Aorta (tissue), 5 donors: Measurements from ENCODE around the gene SAMD1. TPM values are rescaled to one million over a fixed set of nuclear protein-coding genes. Genes with fewer than 3 reads are reported as not detected.
A peak's percentile ranks its signal among the peaks of the same experiment; 100 is the strongest.

ENCODE experiments used
- ATAC-seq: fragments of 200-7000 bp; cut with Tn5 transposase; one replicate; pipeline ENCODE4 v1.9.1; 2022; ENCODE audit warnings: moderate library complexity; ENCODE audit not compliant: low FRiP score
- DNase-seq, 2 donors: peaks; one replicate each; pipeline ENCODE4 v3.0.0-alpha.2; 2020
- H3K27ac ChIP-seq, 2 donors: one replicate each; pipeline ENCODE4 v1.5.1; 2013; ENCODE audit warnings: low read length in 2 of 2, mild to moderate bottlenecking in 2 of 2, moderate library complexity in 2 of 2, control low read depth in 1 of 2, inconsistent platforms in 1 of 2, low read depth in 1 of 2
- H3K27me3 ChIP-seq, 2 donors: one replicate each; pipeline ENCODE4 v1.6.1; 2013; ENCODE audit warnings: control low read depth in 1 of 2, low read length in 1 of 2, mild to moderate bottlenecking in 1 of 2, moderate library complexity in 1 of 2; ENCODE audit not compliant: insufficient read depth in 2 of 2, control insufficient read depth in 1 of 2
- H3K36me3 ChIP-seq, 2 donors: one replicate each; pipeline ENCODE4 v1.6.1; 2013; ENCODE audit warnings: control low read depth in 1 of 2, low read length in 1 of 2, mild to moderate bottlenecking in 1 of 2; ENCODE audit not compliant: insufficient read depth in 2 of 2, control insufficient read depth in 1 of 2
- H3K4me1 ChIP-seq, 2 donors: one replicate each; pipeline ENCODE4 v1.6.1; 2013; ENCODE audit warnings: low read length in 2 of 2, control low read depth in 1 of 2, mild to moderate bottlenecking in 1 of 2, moderate library complexity in 1 of 2; ENCODE audit not compliant: insufficient read depth in 2 of 2, control insufficient read depth in 1 of 2
- H3K4me3 ChIP-seq, 2 donors: one replicate each; pipeline ENCODE4 v1.5.1; 2013; ENCODE audit warnings: low read length in 2 of 2, control low read depth in 1 of 2, mild to moderate bottlenecking in 1 of 2
- H3K9me3 ChIP-seq: one replicate; pipeline ENCODE4 v1.6.1; 2013; ENCODE audit warnings: mild to moderate bottlenecking, low read length; ENCODE audit not compliant: control insufficient read depth
- WGBS, 2 donors: extraction: QIAGEN DNeasy Blood & Tissue Kit; methylation state at CpG; one replicate each; pipeline ENCODE4 v1.1.7; 2013; 5-methylcytosine and 5-hydroxymethylcytosine counted together
- intact Hi-C, 2 donors: fragments of 100-400 bp; cut with DNase I; formaldehyde crosslinking; loops; one replicate each; pipeline versions ENCODE4 v1.14.2 to v1.15.0; 2022
- polyA plus RNA-seq, 2 donors: library from polyadenylated mRNA; stranded (reverse); fragments of 200-250 nt; gene quantifications; one replicate each; pipeline ENCODE4 v1.2.3, GENCODE V29; 2013
- total RNA-seq, 2 donors: library from RNA; stranded (reverse); fragmentation: NEBNext Ultra II Directional; extraction: Animal tissue kit (Norgen Biotek cat#: 25700); gene quantifications; one replicate each; pipeline ENCODE4 v1.2.1, GENCODE V29; 2021
- donor health status: healthy with polysubstance abuse.
- donor health status: Bipolar disorder and iron deficiency.
- donor health status: DM: no; HTN: no; CAD: no.
- donor health status: DM: no; HTN: no; CAD: no.
- donor health status: DM: yes; HTN: yes; CAD: no.

Gene SAMD1
- total and polyA plus RNA-seq, 4 donors = 27.4 to 32.9 (median 28.3) TPM

DNA sequence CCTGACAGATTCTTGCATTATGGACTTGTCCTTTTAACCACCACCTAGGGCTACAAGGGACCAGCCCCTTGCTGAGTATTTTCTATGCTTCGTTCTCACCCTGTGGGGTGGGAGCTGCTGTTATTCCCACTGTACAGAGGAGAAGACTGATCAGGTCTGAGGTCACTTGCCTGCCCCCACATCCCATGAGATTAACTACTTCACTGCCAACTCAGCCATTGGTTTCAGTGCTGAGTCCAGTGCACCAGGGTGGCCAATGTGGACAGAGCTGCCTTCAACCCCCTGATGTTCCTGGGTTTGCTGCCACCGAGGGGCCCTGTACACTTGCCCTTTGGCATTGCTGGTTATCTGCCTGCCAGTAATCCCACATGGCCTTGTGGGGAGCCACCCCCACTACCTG, 20.1 kb upstream of the SAMD1 start:
- Histone ChIP-seq H3K9me3 (no peaks in the 10 kb centered on the region), H3K4me1 (no peaks in the 10 kb centered on the region), H3K36me3 (peaks cover 0 to 1% of the 10 kb centered on the region in 2 donors), H3K27ac (no peak overlapping the region), H3K27me3 (no peaks in the 10 kb centered on the region), H3K4me3 (no peak overlapping the region)
- DNase-seq = no peak
- 32 to 50% methylated on average over 2 of the region's 2 CpGs for WGBS, 2 donors
- ATAC-seq = no peak
- intact Hi-C loops = no loop called here

GRCh38 chr19:14107581-14108461, 17.3 kb upstream of the SAMD1 start:
- 14 to 20% methylated on average over 23 of the region's 23 CpGs for WGBS, 2 donors
- DNase-seq (peak; percentile 74 to 87), ATAC-seq (peak; percentile 72)
- Histone ChIP-seq H3K9me3 (no peaks in the 10 kb centered on the region), H3K27ac (peak overlapping the region; percentile 45 to 59), H3K36me3 (peaks cover 0 to 3% of the 10 kb centered on the region in 2 donors), H3K27me3 (no peaks in the 10 kb centered on the region), H3K4me3 (no peak overlapping the region), H3K4me1 (no peaks in the 10 kb centered on the region)
- intact Hi-C loops = no loop called here

GRCh38 chr19:14106840-14107239, 16.3 kb upstream of the SAMD1 start:
- H3K4me1 ChIP-seq = no peaks in the 10 kb centered on the region
- ATAC-seq (peak; percentile 12), DNase-seq (no peak)
- intact Hi-C loops = no loop called here
- no peaks in the 10 kb centered on the region for H3K27me3 ChIP-seq
- peaks cover 0 to 3% of the 10 kb centered on the region in 2 donors for H3K36me3 ChIP-seq
- no peak overlapping the region for H3K4me3 ChIP-seq
- peak overlapping the region; percentile 45 to 59 for H3K27ac ChIP-seq
- 54 to 63% methylated on average over 14 to 16 of the region's 16 CpGs for WGBS, 2 donors
- H3K9me3 ChIP-seq = no peaks in the 10 kb centered on the region

GRCh38 chr19:14105680-14106079, 15.1 kb upstream of the SAMD1 start:
- Histone ChIP-seq H3K27me3 (no peaks in the 10 kb centered on the region), H3K36me3 (peaks cover 0 to 3% of the 10 kb centered on the region in 2 donors), H3K4me3 (no peak overlapping the region), H3K4me1 (no peaks in the 10 kb centered on the region), H3K9me3 (no peaks in the 10 kb centered on the region), H3K27ac (no peak overlapping the region)
- 77 to 79% methylated on average over 8 of the region's 8 CpGs for WGBS, 2 donors
- no peak for ATAC-seq
- intact Hi-C loops = no loop called here
- DNase-seq = no peak

DNA sequence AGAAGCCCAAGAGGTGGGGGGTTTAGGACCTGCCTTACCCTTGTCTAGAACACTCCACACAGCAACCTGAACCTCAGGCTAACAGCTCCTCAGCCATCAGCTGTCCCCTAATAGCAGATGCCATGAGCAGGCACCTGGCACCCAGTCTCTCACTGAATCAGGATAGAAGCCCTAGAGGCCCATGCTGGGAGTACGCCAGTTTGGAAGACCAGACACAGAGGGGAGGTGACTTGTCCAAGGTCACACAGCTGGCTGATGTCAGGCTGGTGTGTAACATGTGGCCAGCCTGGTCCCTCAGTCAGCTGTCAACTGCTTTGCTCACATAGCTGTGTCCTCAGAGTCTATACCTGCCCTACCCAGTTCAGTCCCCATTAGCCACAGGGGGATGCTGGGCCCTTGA, 12.8 kb upstream of the SAMD1 start:
- no peak overlapping the region for H3K4me3 ChIP-seq
- H3K36me3 ChIP-seq = peaks cover 0 to 5% of the 10 kb centered on the region in 2 donors
- DNase-seq = no peak
- H3K9me3 ChIP-seq = no peaks in the 10 kb centered on the region
- H3K4me1 ChIP-seq = no peaks in the 10 kb centered on the region
- H3K27ac ChIP-seq = no peak overlapping the region
- 91 to 100% methylated on average over 1 of the region's 1 CpG for WGBS, 2 donors
- intact Hi-C loops = no loop called here
- no peaks in the 10 kb centered on the region for H3K27me3 ChIP-seq
- no peak for ATAC-seq

DNA sequence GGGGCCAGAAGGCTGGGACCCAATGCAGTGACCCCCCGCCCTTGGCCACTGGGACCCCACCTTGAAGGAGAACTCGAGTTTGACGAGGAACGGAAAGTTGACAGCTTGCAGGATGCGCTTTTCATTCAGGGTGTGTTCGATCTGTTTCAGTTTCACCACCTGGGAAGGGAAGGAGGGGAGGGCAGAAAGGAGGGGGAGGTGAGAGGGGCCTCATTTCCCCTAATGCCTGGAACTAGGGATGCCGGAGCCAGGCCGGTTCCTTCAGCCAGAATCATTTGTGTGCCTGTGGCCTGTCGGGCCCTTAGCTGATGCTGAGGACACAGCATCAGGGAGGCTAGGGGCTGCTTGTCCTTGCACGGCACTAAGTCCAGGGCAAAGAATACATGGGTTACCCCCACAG, 12.2 kb upstream of the SAMD1 start:
- Histone ChIP-seq H3K27ac (no peak overlapping the region), H3K27me3 (no peaks in the 10 kb centered on the region), H3K9me3 (no peaks in the 10 kb centered on the region), H3K4me3 (no peak overlapping the region), H3K4me1 (no peaks in the 10 kb centered on the region), H3K36me3 (peaks cover 0 to 5% of the 10 kb centered on the region in 2 donors)
- DNase-seq (no peak), ATAC-seq (no peak)
- WGBS, 2 donors = 88 to 89% methylated on average over 10 of the region's 10 CpGs
- intact Hi-C loops = no loop called here

DNA sequence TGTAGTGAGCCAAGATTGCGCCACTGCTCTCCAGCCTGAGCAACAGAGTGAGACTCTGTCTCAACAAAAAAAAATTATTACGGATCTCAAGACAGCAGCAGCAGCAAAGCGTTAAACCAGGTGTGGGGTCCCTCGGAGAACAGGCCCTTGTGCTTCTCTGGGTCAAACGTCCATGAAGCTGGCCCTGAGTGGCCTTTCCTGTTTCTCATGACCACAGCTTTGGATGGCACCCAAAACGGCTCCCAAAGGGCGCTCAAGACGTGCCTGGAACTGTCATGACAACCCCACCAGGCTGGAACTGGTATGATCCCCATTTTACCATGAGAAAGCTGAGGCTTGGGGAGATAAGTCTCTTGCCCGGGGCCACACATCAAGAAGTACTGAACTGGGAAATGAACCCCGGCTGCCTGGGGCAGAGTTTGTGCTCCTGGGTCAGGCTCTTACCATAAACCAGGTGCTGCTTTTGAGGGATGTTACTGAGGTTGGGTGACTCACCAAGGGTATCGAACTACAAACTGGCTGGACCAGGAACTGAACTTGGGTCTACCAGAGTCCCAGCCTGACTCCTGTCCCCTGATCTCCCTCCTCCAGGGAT, 11.6 kb upstream of the SAMD1 start:
- no peak overlapping the region for H3K4me3 ChIP-seq
- H3K36me3 ChIP-seq = peaks cover 0 to 5% of the 10 kb centered on the region in 2 donors
- no peak overlapping the region for H3K27ac ChIP-seq
- intact Hi-C loops = no loop called here
- DNase-seq (no peak), ATAC-seq (no peak)
- no peaks in the 10 kb centered on the region for H3K4me1 ChIP-seq
- no peaks in the 10 kb centered on the region for H3K27me3 ChIP-seq
- H3K9me3 ChIP-seq = no peaks in the 10 kb centered on the region
- 64 to 67% methylated on average over 11 of the region's 11 CpGs for WGBS, 2 donors

- Histone ChIP-seq H3K27ac (no peak overlapping the region), H3K27me3 (no peaks in the 10 kb centered on the region), H3K36me3 (peaks cover 0 to 5% of the 10 kb centered on the region in 2 donors), H3K4me3 (no peak overlapping the region), H3K9me3 (no peaks in the 10 kb centered on the region), H3K4me1 (no peaks in the 10 kb centered on the region)
- DNase-seq (no peak), ATAC-seq (no peak)
- intact Hi-C loops = no loop called here
- WGBS, 2 donors = 94% methylated on average over 6 of the region's 6 CpGs
Measured at GRCh38 chr19:14101003-14101545, 10.5 kb upstream of the SAMD1 start.
